GM12878 (cell line): ENCODE data around the gene UTP3. TPM values are rescaled to one million over a fixed set of nuclear protein-coding genes. Genes with fewer than 3 reads are reported as not detected.

Source experiments
- ATAC-seq: fragments of 200-7000 bp; cut with Tn5 transposase; 3 replicates; pipeline ENCODE4 v1.9.1; 2020; ENCODE audit warnings: mild to moderate bottlenecking, moderate library complexity
- BruUV-seq: library from RNA; stranded (reverse); fragments of 400-500 nt; replicated peaks from 2 replicates; lab custom pipeline; 2021; lab: Mats Ljungman, UMichigan
- CTCF ChIA-PET: fragments of 300-600 bp; sonication (Branson Sonifier 250); formaldehyde crosslinking; extraction: SDS; loops from one replicate; lab custom pipeline; 2021; ENCODE audit warnings: inconsistent platforms; lab: Yijun Ruan, JAX
- POLR2A ChIA-PET: fragments of 350-600 bp; formaldehyde crosslinking; extraction: SDS; loops from one replicate; lab custom pipeline; 2021; ENCODE audit warnings: inconsistent platforms; lab: Charles Lee
- RAD21 ChIA-PET: fragments of 300-600 bp; sonication (Branson Sonifier 250); formaldehyde crosslinking; loops from one replicate; lab custom pipeline; 2023; ENCODE audit warnings: antibody characterized with exemption; ENCODE audit not compliant: unreplicated experiment; lab: Charles Lee
- SMC1A ChIA-PET: fragments of 300-600 bp; sonication (Branson Sonifier 250); formaldehyde crosslinking; loops from one replicate; lab custom pipeline; 2023; ENCODE audit not compliant: unreplicated experiment, uncharacterized antibody; lab: Charles Lee
- DNase-seq: peaks from one replicate; pipeline ENCODE4 v3.0.0-alpha.2; 2011; ENCODE audit warnings: low read depth, low spot score
- FAIRE-seq: peaks from 3 replicates; lab custom pipeline; 2011; peaks lifted over from hg19 to GRCh38; lab: Jason Lieb, UNC
- H2AFZ ChIP-seq: 2 replicates; pipeline ENCODE4 v1.6.0; 2011; ENCODE audit warnings: low read depth, low read length, control low read depth; ENCODE audit not compliant: control insufficient read depth
- H3K27ac ChIP-seq: 2 replicates; pipeline ENCODE4 v1.5.1; 2011; ENCODE audit warnings: control low read depth; ENCODE audit not compliant: control insufficient read depth, insufficient read depth
- H3K27me3 ChIP-seq, 2 experiments: replicated peaks in 1 of 2; 2 replicates each; pipeline versions ENCODE4 v1.6.0 to v1.6.1; 2011; ENCODE audit warnings: low read length in 1 of 2; ENCODE audit not compliant: control insufficient read depth in 2 of 2, insufficient read depth in 2 of 2
- H3K36me3 ChIP-seq, 2 experiments: 2 replicates each; pipeline ENCODE4 v1.5.1; 2011; ENCODE audit warnings: low read length in 1 of 2; ENCODE audit not compliant: control insufficient read depth in 2 of 2, insufficient read depth in 2 of 2
- H3K4me1 ChIP-seq: 2 replicates; pipeline ENCODE4 v1.6.1; 2011; ENCODE audit warnings: mild to moderate bottlenecking, low read length, moderate library complexity, mixed read lengths; ENCODE audit not compliant: control insufficient read depth, insufficient read depth
- H3K4me2 ChIP-seq: 2 replicates; pipeline ENCODE4 v1.6.0; 2011; ENCODE audit warnings: control low read depth; ENCODE audit not compliant: control insufficient read depth, insufficient read depth
- H3K4me3 ChIP-seq: fragments of 200-600 bp; sonication (generic); 2 replicates; pipeline ENCODE4 v1.5.1; 2016
- H3K79me2 ChIP-seq: 2 replicates; pipeline ENCODE4 v1.6.0; 2011; ENCODE audit warnings: low read length; ENCODE audit not compliant: control insufficient read depth, insufficient read depth
- H3K9ac ChIP-seq: 2 replicates; pipeline ENCODE4 v1.8.0; 2011; ENCODE audit warnings: low read length, control low read depth, mixed read lengths; ENCODE audit not compliant: control insufficient read depth, insufficient read depth
- H3K9me3 ChIP-seq: replicated peaks from 3 replicates; pipeline ENCODE4 v1.5.1; 2011; ENCODE audit warnings: mild to moderate bottlenecking, low read length; ENCODE audit not compliant: control insufficient read depth, insufficient read depth
- H4K20me1 ChIP-seq: 2 replicates; pipeline ENCODE4 v1.6.0; 2011; ENCODE audit not compliant: control insufficient read depth, insufficient read depth
- BCL11A ChIP-seq: IDR thresholded peaks from 2 replicates; pipeline ENCODE4 v1.6.1; 2011; ENCODE audit warnings: low read depth, low read length
- BRCA1 ChIP-seq: IDR thresholded peaks from 2 replicates; pipeline ENCODE4 v1.6.1; 2011; ENCODE audit warnings: low read depth, low read length, improper control_type of control experiment
- CBFB ChIP-seq: IDR thresholded peaks from 2 replicates; pipeline ENCODE4 v1.6.1; 2016; ENCODE audit warnings: antibody characterized with exemption, low read depth
- CREM ChIP-seq: IDR thresholded peaks from 2 replicates; pipeline ENCODE4 v1.6.1; 2014; ENCODE audit warnings: antibody characterized with exemption, low read depth
- EED ChIP-seq: sonication (generic); IDR thresholded peaks from 2 replicates; pipeline ENCODE4 v1.6.1; 2016; ENCODE audit warnings: antibody characterized with exemption, low read depth
- GATAD2B ChIP-seq: fragments of 450-650 bp; conservative IDR thresholded peaks from 2 replicates; pipeline ENCODE4 v1.6.1; 2017; ENCODE audit warnings: low read depth, mild to moderate bottlenecking, moderate library complexity
- KAT2A ChIP-seq: conservative IDR thresholded peaks from 2 replicates; pipeline ENCODE4 v1.6.1; 2011; ENCODE audit warnings: low read depth, low read length; ENCODE audit not compliant: control insufficient read depth
- KDM1A ChIP-seq: fragments of 200-600 bp; sonication (generic); IDR thresholded peaks from 2 replicates; pipeline ENCODE4 v1.6.1; 2016; ENCODE audit warnings: borderline replicate concordance
- POLR2A ChIP-seq: IDR thresholded peaks from 2 replicates; pipeline ENCODE4 v1.6.1; 2011; ENCODE audit warnings: low read depth, mild to moderate bottlenecking, low read length
- SPI1 ChIP-seq: IDR thresholded peaks from 2 replicates; pipeline ENCODE4 v1.6.1; 2011; ENCODE audit warnings: low read depth, mild to moderate bottlenecking, low read length, moderate library complexity, borderline replicate concordance; ENCODE audit not compliant: insufficient read depth
- WGBS: methylation state at CpG from one replicate; pipeline ENCODE4 v1.1.6; 2016; ENCODE audit warnings: low lambda C conversion rate; ENCODE audit not compliant: insufficient replicate concordance, insufficient coverage; ENCODE audit errors: missing lambda C conversion rate; 5-methylcytosine and 5-hydroxymethylcytosine counted together
- in situ Hi-C: fragments of 300-500 bp; cut with MboI; formaldehyde crosslinking; loops from 9 replicates; pipeline ENCODE4 v1.14.3; 2018; ENCODE audit warnings: mixed read lengths
- intact Hi-C: fragments of 100-400 bp; cut with micrococcal nuclease; formaldehyde crosslinking; loops from one replicate; pipeline ENCODE4 v1.14.2; 2022; ENCODE audit not compliant: unreplicated experiment
- polyA plus RNA-seq, 11 experiments: library from polyadenylated mRNA; depleted of rRNA in 4 of 11; unstranded in 6 of 11; stranded (reverse) in 5 of 11; fragments of >200 nt; fragmentation: Nextera tagmentation in 4 of 11; fragmentation: Illumina TruSeq in 1 of 11; extraction: Ambion mirVana in 4 of 11; extraction: Trizol in 1 of 11; gene quantifications; 1 replicate in 1 of 11; 2 replicates in 10 of 11; pipeline versions ENCODE4 v1.2.1 to v1.2.3, GENCODE V29; 2011 to 2016; ENCODE audit warnings: inconsistent platforms in 2 of 11, missing spikeins in 2 of 11, low read depth in 1 of 11
- total RNA-seq, 4 experiments: library from RNA; depleted of rRNA in 3 of 4; stranded (reverse); fragments of >200 nt in 3 of 4; fragmentation: Illumina TruSeq in 1 of 4; extraction: Trizol in 1 of 4; gene quantifications; 2 replicates each; pipeline versions ENCODE4 v1.2.1 to v1.2.3, GENCODE V29; 2013 to 2021
- TF ChIP-seq, protein P1 (sequence below): IDR thresholded peaks from 2 replicates; pipeline ENCODE4 v1.6.1; 2012; ENCODE audit warnings: mild to moderate bottlenecking, low read depth, low read length
- TF ChIP-seq, protein P2 (sequence below): fragments of 450-650 bp; conservative IDR thresholded peaks from 2 replicates; pipeline ENCODE4 v1.6.1; 2017; ENCODE audit warnings: mild to moderate bottlenecking, moderate library complexity
- TF ChIP-seq, protein P3 (sequence below): fragments of 450-650 bp; formaldehyde crosslinking; IDR thresholded peaks from 2 replicates; pipeline ENCODE4 v1.4.0; 2020; ENCODE audit warnings: mild to moderate bottlenecking, moderate library complexity
- TF ChIP-seq, protein P4 (sequence below): fragments of 450-650 bp; IDR thresholded peaks from 2 replicates; pipeline ENCODE4 v1.6.1; 2016; ENCODE audit warnings: mild to moderate bottlenecking

UTP3 gene
- total and polyA plus RNA-seq, 10 of the 15 experiments (the other 5 are each of a cell fraction or from before 2014, with no cell fraction given): 15.8 to 60.7 (median 22.5) TPM

DNA sequence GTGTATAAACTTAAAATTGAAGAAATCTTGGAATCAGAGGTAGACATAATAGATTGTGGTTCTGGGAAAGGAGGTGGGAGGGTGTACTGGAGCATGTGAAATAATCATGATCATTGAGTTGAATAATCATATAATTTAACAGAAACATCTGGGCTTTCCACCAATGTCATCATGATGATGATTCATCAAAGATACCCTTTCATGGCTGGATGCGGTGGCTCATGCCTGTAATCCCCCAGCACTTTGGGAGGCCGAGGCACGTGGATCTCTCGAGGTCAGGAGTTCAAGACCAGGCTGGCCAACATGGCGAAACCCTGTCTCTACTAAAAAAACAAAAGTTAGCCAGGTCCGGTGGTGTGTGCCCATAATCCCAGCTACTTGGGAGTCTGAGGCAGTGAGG is 26.8 kb downstream of the UTP3 start:
- ATAC-seq (peak; percentile 22), DNase-seq (no peak), FAIRE-seq (no peak)
- no peak overlapping the region for H3K9ac ChIP-seq
- CTCF ChIA-PET: interaction anchor here (0.9 to 5.0 kb wide), 7 partner anchors 9 to 25 kb away, joined by 3 to 41 read pairs (median 5); no protein-coding TSS in a partner anchor
- SMC1A ChIA-PET: interaction anchor here (0.9 to 5.9 kb wide), 9 partner anchors 8 to 128 kb away, joined by 3 to 65 read pairs (median 4); no protein-coding TSS in a partner anchor
- H3K4me2 ChIP-seq: peak overlapping the region; percentile 89
- H3K27ac ChIP-seq: peak overlapping the region; percentile 72
- no TSS peak for BruUV-seq
- 30% methylated on average over 6 of the region's 6 CpGs for WGBS
- H3K4me3 ChIP-seq: peak overlapping the region; percentile 13; the same call in 1 of the 2 replicates
- H3K9me3 ChIP-seq: no peaks in the 10 kb centered on the region
- in situ Hi-C loops (no loop called here), intact Hi-C loops (no loop called here)
- H3K27me3 ChIP-seq: no peaks in the 10 kb centered on the region
- RAD21 ChIA-PET: interaction anchor here (0.8 to 4.8 kb wide), 7 partner anchors 9 to 58 kb away, joined by 3 to 43 read pairs (median 5); no protein-coding TSS in a partner anchor
- H2AFZ ChIP-seq: no peak overlapping the region; the same call in 1 of the 2 replicates
- H3K4me1 ChIP-seq: peaks cover 33% of the 10 kb centered on the region
- POLR2A ChIA-PET: interaction anchor here (0.6 to 1.6 kb wide), 8 partner anchors 9 to 115 kb away, joined by 3 to 6 read pairs (median 4); no protein-coding TSS in a partner anchor
- no peaks in the 10 kb centered on the region for H4K20me1 ChIP-seq
- H3K36me3 ChIP-seq: no peaks in the 10 kb centered on the region
- H3K79me2 ChIP-seq: no peaks in the 10 kb centered on the region; the same call in 1 of the 2 replicates
- peak; percentile 25 for TF ChIP-seq EED
- no peak for TF ChIP-seq KAT2A
- no peak for TF ChIP-seq BRCA1
- TF ChIP-seq CREM: 0 out of 2 replicates have a peak, but pooled peaks have one; percentile 24
- TF ChIP-seq, protein P1, sequence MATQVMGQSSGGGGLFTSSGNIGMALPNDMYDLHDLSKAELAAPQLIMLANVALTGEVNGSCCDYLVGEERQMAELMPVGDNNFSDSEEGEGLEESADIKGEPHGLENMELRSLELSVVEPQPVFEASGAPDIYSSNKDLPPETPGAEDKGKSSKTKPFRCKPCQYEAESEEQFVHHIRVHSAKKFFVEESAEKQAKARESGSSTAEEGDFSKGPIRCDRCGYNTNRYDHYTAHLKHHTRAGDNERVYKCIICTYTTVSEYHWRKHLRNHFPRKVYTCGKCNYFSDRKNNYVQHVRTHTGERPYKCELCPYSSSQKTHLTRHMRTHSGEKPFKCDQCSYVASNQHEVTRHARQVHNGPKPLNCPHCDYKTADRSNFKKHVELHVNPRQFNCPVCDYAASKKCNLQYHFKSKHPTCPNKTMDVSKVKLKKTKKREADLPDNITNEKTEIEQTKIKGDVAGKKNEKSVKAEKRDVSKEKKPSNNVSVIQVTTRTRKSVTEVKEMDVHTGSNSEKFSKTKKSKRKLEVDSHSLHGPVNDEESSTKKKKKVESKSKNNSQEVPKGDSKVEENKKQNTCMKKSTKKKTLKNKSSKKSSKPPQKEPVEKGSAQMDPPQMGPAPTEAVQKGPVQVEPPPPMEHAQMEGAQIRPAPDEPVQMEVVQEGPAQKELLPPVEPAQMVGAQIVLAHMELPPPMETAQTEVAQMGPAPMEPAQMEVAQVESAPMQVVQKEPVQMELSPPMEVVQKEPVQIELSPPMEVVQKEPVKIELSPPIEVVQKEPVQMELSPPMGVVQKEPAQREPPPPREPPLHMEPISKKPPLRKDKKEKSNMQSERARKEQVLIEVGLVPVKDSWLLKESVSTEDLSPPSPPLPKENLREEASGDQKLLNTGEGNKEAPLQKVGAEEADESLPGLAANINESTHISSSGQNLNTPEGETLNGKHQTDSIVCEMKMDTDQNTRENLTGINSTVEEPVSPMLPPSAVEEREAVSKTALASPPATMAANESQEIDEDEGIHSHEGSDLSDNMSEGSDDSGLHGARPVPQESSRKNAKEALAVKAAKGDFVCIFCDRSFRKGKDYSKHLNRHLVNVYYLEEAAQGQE: no peak
- TF ChIP-seq CBFB: no peak
- no peak for TF ChIP-seq GATAD2B
- TF ChIP-seq POLR2A: no peak
- TF ChIP-seq, protein P2, sequence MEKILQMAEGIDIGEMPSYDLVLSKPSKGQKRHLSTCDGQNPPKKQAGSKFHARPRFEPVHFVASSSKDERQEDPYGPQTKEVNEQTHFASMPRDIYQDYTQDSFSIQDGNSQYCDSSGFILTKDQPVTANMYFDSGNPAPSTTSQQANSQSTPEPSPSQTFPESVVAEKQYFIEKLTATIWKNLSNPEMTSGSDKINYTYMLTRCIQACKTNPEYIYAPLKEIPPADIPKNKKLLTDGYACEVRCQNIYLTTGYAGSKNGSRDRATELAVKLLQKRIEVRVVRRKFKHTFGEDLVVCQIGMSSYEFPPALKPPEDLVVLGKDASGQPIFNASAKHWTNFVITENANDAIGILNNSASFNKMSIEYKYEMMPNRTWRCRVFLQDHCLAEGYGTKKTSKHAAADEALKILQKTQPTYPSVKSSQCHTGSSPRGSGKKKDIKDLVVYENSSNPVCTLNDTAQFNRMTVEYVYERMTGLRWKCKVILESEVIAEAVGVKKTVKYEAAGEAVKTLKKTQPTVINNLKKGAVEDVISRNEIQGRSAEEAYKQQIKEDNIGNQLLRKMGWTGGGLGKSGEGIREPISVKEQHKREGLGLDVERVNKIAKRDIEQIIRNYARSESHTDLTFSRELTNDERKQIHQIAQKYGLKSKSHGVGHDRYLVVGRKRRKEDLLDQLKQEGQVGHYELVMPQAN: no peak
- TF ChIP-seq, protein P3, sequence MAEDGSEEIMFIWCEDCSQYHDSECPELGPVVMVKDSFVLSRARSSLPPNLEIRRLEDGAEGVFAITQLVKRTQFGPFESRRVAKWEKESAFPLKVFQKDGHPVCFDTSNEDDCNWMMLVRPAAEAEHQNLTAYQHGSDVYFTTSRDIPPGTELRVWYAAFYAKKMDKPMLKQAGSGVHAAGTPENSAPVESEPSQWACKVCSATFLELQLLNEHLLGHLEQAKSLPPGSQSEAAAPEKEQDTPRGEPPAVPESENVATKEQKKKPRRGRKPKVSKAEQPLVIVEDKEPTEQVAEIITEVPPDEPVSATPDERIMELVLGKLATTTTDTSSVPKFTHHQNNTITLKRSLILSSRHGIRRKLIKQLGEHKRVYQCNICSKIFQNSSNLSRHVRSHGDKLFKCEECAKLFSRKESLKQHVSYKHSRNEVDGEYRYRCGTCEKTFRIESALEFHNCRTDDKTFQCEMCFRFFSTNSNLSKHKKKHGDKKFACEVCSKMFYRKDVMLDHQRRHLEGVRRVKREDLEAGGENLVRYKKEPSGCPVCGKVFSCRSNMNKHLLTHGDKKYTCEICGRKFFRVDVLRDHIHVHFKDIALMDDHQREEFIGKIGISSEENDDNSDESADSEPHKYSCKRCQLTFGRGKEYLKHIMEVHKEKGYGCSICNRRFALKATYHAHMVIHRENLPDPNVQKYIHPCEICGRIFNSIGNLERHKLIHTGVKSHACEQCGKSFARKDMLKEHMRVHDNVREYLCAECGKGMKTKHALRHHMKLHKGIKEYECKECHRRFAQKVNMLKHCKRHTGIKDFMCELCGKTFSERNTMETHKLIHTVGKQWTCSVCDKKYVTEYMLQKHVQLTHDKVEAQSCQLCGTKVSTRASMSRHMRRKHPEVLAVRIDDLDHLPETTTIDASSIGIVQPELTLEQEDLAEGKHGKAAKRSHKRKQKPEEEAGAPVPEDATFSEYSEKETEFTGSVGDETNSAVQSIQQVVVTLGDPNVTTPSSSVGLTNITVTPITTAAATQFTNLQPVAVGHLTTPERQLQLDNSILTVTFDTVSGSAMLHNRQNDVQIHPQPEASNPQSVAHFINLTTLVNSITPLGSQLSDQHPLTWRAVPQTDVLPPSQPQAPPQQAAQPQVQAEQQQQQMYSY (CRISPR knock-in tag): no peak
- no peak for TF ChIP-seq BCL11A
- no peak for TF ChIP-seq KDM1A
- no peak for TF ChIP-seq SPI1
- TF ChIP-seq, protein P4, sequence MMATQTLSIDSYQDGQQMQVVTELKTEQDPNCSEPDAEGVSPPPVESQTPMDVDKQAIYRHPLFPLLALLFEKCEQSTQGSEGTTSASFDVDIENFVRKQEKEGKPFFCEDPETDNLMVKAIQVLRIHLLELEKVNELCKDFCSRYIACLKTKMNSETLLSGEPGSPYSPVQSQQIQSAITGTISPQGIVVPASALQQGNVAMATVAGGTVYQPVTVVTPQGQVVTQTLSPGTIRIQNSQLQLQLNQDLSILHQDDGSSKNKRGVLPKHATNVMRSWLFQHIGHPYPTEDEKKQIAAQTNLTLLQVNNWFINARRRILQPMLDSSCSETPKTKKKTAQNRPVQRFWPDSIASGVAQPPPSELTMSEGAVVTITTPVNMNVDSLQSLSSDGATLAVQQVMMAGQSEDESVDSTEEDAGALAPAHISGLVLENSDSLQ: no peak
